Measurements from ENCODE around the gene ACIN1.
"Not testable (repeated sequence)": the region's sequence is repeated elsewhere in the genome, so short reads cannot be mapped to it uniquely, and the experiment has no call there.

The ACIN1 gene

GRCh38 chr14:23124337-23124954 is 29.5 kb upstream of the ACIN1 start:
- no peak for DNase-seq

- DNase-seq, result no peak
These were observed 28.5 kb upstream of the ACIN1 start for GRCh38 chr14:23123419-23123818.

- no peak for DNase-seq
These were observed 27.1 kb upstream of the ACIN1 start for GRCh38 chr14:23122086-23122485.

- no peak for DNase-seq
These were observed 26.4 kb upstream of the ACIN1 start for GRCh38 chr14:23121361-23121771.

- peak; percentile 62 to 80 for DNase-seq
These were observed 25.8 kb upstream of the ACIN1 start for GRCh38 chr14:23120541-23121251.

- DNase-seq, result no peak
These were observed 24.7 kb upstream of the ACIN1 start for GRCh38 chr14:23119363-23120327.

GRCh38 chr14:23118506-23119362 is 23.8 kb upstream of the ACIN1 start, which contains the start of gene CEBPE:
Gene CEBPE (minus strand): TSS chr14:23119255. CDS start chr14:23119091, 164 bp downstream.
- DNase-seq, result no peak

GRCh38 chr14:23117371-23118020 is 22.6 kb upstream of the ACIN1 start:
- no peak for DNase-seq

- DNase-seq, result no peak
These were observed 21.0 kb upstream of the ACIN1 start for GRCh38 chr14:23115918-23116317.

GRCh38 chr14:23115039-23115731 is 20.2 kb upstream of the ACIN1 start:
- no peak for DNase-seq

- DNase-seq, result no peak
These were observed 19.7 kb upstream of the ACIN1 start for GRCh38 chr14:23114669-23115038.

- no peak for DNase-seq
These were observed 19.2 kb upstream of the ACIN1 start for GRCh38 chr14:23114120-23114458.

- DNase-seq, result no peak
These were observed 18.6 kb upstream of the ACIN1 start for GRCh38 chr14:23113431-23114119.

- DNase-seq, result no peak
These were observed 17.6 kb upstream of the ACIN1 start for GRCh38 chr14:23112359-23113178.

- no peak for DNase-seq
These were observed 15.8 kb upstream of the ACIN1 start for GRCh38 chr14:23110579-23111365.

- no peak for DNase-seq
These were observed 14.8 kb upstream of the ACIN1 start for GRCh38 chr14:23109769-23110168.

- not testable (repeated sequence) for DNase-seq
These were observed 13.2 kb upstream of the ACIN1 start for GRCh38 chr14:23108169-23108568.

GRCh38 chr14:23107620-23108019 is 12.7 kb upstream of the ACIN1 start:
- DNase-seq, result not testable (repeated sequence)

GRCh38 chr14:23106747-23107045 is 11.8 kb upstream of the ACIN1 start:
- no peak for DNase-seq

Measured in NCI-H1930 (cell line).